Measurements from ENCODE around the gene SDK1. TPM values are rescaled to one million over a fixed set of nuclear protein-coding genes. Genes with fewer than 3 reads are reported as not detected.

Gene SDK1, protein sequence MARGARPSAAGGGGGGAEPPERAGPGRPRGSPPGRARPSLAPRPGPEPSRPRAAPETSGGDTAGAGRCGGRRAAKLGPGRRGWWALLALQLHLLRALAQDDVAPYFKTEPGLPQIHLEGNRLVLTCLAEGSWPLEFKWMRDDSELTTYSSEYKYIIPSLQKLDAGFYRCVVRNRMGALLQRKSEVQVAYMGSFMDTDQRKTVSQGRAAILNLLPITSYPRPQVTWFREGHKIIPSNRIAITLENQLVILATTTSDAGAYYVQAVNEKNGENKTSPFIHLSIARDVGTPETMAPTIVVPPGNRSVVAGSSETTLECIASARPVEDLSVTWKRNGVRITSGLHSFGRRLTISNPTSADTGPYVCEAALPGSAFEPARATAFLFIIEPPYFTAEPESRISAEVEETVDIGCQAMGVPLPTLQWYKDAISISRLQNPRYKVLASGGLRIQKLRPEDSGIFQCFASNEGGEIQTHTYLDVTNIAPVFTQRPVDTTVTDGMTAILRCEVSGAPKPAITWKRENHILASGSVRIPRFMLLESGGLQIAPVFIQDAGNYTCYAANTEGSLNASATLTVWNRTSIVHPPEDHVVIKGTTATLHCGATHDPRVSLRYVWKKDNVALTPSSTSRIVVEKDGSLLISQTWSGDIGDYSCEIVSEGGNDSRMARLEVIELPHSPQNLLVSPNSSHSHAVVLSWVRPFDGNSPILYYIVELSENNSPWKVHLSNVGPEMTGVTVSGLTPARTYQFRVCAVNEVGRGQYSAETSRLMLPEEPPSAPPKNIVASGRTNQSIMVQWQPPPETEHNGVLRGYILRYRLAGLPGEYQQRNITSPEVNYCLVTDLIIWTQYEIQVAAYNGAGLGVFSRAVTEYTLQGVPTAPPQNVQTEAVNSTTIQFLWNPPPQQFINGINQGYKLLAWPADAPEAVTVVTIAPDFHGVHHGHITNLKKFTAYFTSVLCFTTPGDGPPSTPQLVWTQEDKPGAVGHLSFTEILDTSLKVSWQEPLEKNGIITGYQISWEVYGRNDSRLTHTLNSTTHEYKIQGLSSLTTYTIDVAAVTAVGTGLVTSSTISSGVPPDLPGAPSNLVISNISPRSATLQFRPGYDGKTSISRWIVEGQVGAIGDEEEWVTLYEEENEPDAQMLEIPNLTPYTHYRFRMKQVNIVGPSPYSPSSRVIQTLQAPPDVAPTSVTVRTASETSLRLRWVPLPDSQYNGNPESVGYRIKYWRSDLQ (N-terminal part only)
- polyA plus RNA-seq: not detected

DNA sequence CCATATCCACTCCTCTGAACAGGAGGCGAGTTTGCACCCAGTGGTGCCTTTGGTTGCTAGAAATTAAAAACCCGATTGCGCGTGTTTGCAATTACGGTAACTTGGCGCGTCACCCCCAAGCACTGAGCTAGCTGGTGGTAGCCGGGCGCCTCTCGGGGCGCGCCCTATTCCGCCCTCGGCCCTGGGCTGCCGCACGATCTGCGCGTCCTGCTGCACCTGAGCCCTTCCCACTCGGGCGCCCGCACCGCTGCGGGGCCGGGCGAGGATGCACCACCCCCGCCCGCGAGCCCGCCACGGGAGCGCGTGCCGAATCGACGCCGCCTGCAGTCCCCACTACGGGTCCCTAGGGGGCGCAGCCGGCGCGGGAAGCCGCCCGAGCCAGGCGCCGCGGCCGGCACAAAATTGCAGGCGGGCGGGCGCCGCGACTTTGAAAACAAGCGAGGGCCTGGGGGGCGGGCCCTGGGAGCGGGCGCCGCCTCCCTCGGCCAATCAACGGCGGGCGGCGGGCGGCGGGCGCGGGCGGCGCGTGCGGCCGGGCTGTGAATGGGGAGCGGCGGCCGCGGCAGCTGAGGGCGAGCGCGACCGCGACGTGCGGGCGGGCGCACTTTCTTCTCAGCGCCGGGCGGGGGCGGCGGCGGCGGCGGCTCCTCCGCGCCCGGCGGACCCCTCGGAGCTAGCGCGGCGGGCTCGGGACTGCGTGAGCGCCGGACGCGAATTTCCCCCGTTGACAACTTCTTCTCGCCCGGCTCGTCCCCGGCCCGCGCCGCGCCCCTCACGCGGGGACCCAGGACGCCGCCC lies at the start of gene SDK1:
Gene SDK1 (plus strand): TSS at position 602 of the 798 bp plus-strand sequence. CDS start 335 bp downstream, outside the sequence.
- Mint-ChIP-seq H3K27me3 (peaks cover 21% of the 10 kb centered on the region), H3K27ac (peak within 1 kb of the TSS in 2 of 3 donors; percentile 85 to 86), H3K36me3 (peaks cover 1% of the 10 kb centered on the region), H3K4me3 (peak within 1 kb of the TSS; percentile 84 to 90 (median 86)), H3K4me1 (peaks cover 5 to 10% (median 8%) of the 10 kb centered on the region in 3 donors), H3K9me3 (peaks cover 0 to 2% (median 0%) of the 10 kb centered on the region in 3 donors)

DNA sequence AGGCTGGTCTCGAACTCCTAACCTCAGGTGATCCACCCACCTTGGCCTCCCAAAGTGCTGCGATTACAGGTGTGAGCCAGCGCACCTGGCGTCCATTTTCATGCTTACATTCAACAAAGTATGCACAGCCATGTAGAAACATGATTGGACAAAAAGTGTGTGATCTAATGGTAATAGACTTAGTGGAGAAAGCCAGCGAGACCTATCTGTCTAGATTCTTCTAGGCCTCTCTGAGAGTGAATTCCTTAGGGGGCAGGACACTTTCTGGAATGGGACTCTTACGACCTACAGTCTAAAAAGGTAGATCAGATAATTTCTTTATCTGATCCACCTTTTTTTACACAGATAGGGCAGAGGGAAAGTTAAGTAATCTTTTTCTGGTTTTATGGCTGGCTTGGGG lies 46.3 kb upstream of the SDK1 start:
- Mint-ChIP-seq H3K4me1 (no peaks in the 10 kb centered on the region), H3K27ac (no peak overlapping the region), H3K27me3 (peaks cover 3% of the 10 kb centered on the region), H3K4me3 (no peak overlapping the region), H3K36me3 (peaks cover 2% of the 10 kb centered on the region), H3K9me3 (peaks cover 0 to 6% (median 0%) of the 10 kb centered on the region in 3 donors)

DNA sequence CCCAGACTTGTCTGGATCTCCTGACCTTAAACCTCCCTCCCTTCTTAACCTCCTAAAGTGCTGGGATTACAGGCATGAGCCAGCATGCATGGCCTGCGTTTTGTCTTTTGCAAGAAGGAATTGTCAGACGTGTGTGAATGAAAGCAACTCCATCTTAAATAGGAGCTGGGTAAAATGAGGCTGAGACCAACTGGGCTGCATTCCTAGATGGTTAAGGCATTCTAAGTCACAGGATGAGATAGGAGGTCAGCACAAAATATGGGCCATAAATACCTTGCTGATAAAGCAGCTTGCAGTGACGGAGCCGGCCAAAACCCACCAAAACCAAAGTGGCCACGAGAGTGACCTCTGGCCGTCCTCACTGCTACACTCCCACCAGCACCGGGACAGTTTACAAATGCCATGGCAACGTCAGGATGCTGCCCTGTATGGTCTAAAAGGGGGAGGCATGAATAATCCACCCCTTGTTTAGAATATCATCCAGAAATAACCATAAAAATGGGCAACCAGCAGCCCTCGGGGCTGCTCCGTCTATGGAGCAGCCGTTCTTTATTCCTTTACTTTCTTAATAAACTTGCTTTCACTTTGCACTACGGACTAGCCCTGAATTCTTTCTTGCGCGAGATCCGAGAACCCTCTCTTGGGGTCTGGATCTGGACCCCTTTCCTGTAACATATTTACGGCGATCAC lies 41.2 kb upstream of the SDK1 start:
- peaks cover 2% of the 10 kb centered on the region for H3K27me3 Mint-ChIP-seq
- H3K36me3 Mint-ChIP-seq: no peaks in the 10 kb centered on the region
- peaks cover 0 to 5% (median 0%) of the 10 kb centered on the region in 3 donors for H3K9me3 Mint-ChIP-seq
- H3K4me1 Mint-ChIP-seq: peaks cover 0 to 2% (median 0%) of the 10 kb centered on the region in 3 donors
- peak overlapping the region in 1 of 4 donors; percentile 0 for H3K4me3 Mint-ChIP-seq
- no peak overlapping the region for H3K27ac Mint-ChIP-seq

DNA sequence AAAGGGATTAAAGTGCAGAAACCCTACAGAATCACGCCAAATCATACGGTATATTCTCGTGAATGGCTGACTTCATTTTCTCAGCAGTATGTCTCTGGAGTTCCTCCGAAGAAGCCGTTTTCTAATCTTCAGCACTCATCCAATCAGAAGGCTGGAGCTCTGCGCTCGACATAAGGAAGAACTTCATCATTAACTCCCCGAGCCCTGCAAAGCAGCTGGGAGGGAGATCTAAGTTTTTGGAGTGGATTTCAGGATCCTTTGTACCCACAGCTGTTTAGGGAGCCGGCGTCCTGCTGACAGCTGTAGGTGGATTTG lies 40.7 kb upstream of the SDK1 start:
- peaks cover 0 to 2% (median 0%) of the 10 kb centered on the region in 3 donors for H3K4me1 Mint-ChIP-seq
- H3K27me3 Mint-ChIP-seq: peaks cover 2% of the 10 kb centered on the region
- H3K4me3 Mint-ChIP-seq: peak overlapping the region in 1 of 4 donors; percentile 0
- no peak overlapping the region for H3K27ac Mint-ChIP-seq
- peaks cover 0 to 5% (median 0%) of the 10 kb centered on the region in 3 donors for H3K9me3 Mint-ChIP-seq
- no peaks in the 10 kb centered on the region for H3K36me3 Mint-ChIP-seq

DNA sequence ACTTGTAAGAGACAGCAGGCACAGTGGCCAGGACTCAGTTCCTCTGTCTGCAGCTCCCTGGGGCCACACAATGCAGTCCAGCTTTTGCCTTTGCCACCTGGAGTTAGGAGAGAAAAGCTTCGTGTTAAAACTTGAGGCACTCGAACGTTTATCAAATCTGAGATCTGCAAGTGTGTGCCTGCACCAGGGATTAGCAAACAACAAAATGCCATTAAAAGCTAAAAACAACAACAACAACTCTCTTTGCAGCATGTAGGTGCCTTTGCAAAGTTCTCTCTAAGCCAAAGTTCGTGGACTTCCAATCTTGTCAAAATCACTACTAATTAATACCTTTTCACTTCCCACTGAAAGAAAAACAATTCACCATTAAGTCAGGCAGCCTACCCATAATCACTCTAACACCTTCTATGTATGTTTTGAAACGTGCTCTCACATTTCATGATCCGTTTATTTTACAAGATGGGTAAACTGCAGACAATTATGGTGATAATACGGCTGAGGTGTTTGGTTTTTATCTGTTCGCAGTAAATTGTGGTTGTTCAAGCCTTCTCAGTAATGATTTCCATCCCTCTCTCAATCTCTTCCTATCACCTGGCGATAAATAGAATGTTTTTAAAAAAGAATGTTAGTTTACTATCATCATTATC lies 36.2 kb upstream of the SDK1 start:
- H3K27ac Mint-ChIP-seq: no peak overlapping the region
- H3K9me3 Mint-ChIP-seq: no peaks in the 10 kb centered on the region
- H3K27me3 Mint-ChIP-seq: peaks cover 7% of the 10 kb centered on the region
- peaks cover 0 to 2% (median 0%) of the 10 kb centered on the region in 3 donors for H3K4me1 Mint-ChIP-seq
- no peak overlapping the region for H3K4me3 Mint-ChIP-seq
- H3K36me3 Mint-ChIP-seq: no peaks in the 10 kb centered on the region

DNA sequence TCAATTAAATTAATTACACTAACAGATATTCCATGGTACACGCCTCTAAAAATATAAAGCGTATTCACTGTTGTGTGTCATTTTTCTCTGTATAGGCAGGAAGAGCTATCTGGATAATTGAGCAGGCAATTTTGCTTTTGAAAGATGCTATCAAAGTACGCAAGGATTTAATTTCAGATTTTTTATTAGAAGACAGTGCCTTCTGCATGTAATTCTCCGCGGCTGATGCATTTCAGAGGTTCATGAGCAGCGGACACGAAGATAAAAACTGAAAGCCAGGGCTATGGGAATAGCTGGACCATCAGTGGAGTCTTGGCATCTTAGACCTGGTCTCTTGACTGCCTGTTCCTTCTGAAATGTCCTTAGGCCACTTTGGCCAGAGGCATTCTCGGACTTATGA lies 35.7 kb upstream of the SDK1 start:
- H3K4me1 Mint-ChIP-seq: peaks cover 0 to 2% (median 0%) of the 10 kb centered on the region in 3 donors
- H3K27ac Mint-ChIP-seq: no peak overlapping the region
- no peaks in the 10 kb centered on the region for H3K36me3 Mint-ChIP-seq
- no peak overlapping the region for H3K4me3 Mint-ChIP-seq
- peaks cover 7% of the 10 kb centered on the region for H3K27me3 Mint-ChIP-seq
- no peaks in the 10 kb centered on the region for H3K9me3 Mint-ChIP-seq

DNA sequence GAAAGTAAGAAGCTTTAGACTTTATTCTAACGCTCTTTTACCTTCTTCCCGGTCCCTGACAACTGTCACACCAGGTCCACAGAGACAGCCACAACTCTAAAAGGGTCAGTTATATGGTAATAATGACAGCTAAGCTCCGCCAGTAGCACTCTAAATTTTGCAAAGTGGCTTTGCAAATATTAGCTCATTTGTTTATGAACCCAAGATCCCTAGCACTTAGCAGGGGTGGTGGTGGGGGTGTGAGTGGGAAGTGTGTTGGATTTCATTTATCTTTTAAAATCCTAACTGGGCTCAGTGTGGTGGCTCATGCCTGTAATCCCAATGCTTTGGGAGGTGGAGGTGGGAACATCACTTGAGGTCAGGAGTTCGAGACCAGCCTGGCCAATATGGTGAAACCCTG lies 34.8 kb upstream of the SDK1 start:
- Mint-ChIP-seq H3K9me3 (no peaks in the 10 kb centered on the region), H3K4me1 (peaks cover 0 to 2% (median 0%) of the 10 kb centered on the region in 3 donors), H3K27me3 (peaks cover 7% of the 10 kb centered on the region), H3K4me3 (no peak overlapping the region), H3K27ac (no peak overlapping the region), H3K36me3 (no peaks in the 10 kb centered on the region)

DNA sequence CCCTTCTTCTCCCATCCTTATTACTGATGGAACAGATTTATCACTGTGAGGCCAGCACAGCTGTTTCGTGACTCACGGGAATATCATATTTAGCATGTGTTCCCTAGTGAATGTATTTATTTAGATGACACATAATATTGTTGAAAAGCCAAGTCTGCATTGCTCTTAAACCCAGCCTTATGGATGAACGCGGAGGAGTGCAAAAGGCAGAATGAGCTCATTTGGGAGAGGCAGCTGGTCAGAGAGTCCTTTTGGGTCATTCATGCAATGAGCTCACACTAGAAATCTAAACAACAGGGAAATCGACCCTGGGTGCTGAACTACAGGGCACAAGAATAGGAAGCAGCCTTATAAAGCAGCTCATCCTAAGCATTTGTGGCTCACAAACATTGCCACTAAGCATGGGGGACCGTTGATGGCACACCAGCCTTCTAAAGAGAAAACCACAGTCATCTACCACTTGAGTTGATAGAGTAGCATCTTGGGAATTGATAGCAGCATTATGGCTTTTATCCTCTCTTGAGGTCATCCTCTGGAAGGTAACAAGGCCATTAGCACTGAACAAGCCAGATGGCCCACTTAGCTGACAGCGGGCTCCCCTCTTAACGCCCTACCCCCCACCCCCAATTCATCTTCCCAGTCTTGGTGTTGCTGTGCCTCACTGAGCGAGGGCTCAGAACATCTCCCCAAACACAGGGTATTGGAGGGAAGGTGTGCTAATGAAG lies 32.9 kb upstream of the SDK1 start:
- Mint-ChIP-seq H3K36me3 (no peaks in the 10 kb centered on the region), H3K27me3 (peaks cover 7% of the 10 kb centered on the region), H3K4me3 (no peak overlapping the region), H3K9me3 (no peaks in the 10 kb centered on the region), H3K27ac (no peak overlapping the region), H3K4me1 (peaks cover 0 to 2% (median 0%) of the 10 kb centered on the region in 3 donors)

DNA sequence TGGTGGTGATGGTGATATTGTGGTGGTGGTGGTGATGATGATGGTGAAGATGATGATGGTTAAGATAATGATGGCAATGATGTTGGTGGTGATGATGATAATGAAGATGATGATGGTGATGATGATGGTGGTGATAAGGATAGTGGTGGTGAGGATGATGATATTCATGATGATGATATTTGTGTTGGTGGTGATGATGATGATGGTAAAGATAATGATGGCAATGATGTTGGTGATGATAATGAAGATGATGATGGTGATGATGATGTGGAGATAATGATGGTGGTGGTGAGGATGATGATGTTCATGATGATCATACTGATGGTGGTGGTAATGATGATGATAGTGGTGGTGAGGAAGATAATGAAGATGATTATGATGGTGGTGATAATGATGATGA lies 30.7 kb upstream of the SDK1 start:
- H3K4me1 Mint-ChIP-seq: no peaks in the 10 kb centered on the region
- H3K27me3 Mint-ChIP-seq: peaks cover 7% of the 10 kb centered on the region
- H3K4me3 Mint-ChIP-seq: no peak overlapping the region
- no peak overlapping the region for H3K27ac Mint-ChIP-seq
- H3K36me3 Mint-ChIP-seq: no peaks in the 10 kb centered on the region
- H3K9me3 Mint-ChIP-seq: peaks cover 0 to 1% (median under 1%) of the 10 kb centered on the region in 3 donors

DNA sequence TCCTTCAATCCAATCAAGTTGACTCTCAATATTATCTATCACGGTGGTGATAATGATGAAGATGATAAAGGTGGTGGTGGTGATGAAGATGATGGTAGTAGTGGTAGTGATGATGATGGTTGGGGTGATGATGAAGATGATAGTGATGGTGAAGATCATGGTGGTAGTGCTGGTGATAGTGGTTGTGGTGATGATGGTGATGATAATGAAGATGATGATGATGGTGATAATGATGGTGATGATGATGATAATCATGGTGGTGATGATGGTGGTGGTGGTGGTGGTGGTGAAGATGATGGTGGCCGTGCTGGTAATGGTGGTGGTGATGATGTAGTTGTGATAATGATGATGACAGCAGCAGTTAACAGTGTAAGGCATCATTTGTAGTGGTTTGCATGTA lies 29.8 kb upstream of the SDK1 start:
- Mint-ChIP-seq H3K36me3 (no peaks in the 10 kb centered on the region), H3K27ac (no peak overlapping the region), H3K27me3 (peaks cover 4% of the 10 kb centered on the region), H3K4me3 (no peak overlapping the region), H3K4me1 (no peaks in the 10 kb centered on the region), H3K9me3 (peaks cover 0 to 4% (median 1%) of the 10 kb centered on the region in 3 donors)

DNA sequence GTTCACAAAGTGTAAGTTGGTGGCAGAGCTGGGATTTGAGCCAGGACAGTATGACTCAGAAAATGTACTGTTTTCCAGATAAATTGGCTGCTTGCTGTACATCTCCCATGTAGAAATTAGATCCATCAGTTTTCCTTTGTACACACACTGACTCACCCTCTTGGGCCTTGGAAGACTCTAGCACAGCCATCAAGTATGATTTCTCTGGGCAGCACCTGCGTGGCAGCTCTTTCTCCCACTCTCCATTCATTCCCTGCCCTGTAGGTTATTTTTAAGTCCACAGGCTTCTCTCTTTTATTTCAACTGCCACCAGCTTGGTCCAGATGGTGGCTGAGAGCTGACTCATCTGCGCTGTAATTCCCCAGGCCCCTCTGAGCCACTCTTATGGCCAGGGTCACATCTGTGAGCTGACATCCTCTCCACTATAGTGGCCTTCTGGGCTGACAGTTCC lies 28.3 kb upstream of the SDK1 start:
- no peak overlapping the region for H3K27ac Mint-ChIP-seq
- H3K9me3 Mint-ChIP-seq: peaks cover under 1 to 8% (median 5%) of the 10 kb centered on the region in 3 donors
- peaks cover 2% of the 10 kb centered on the region for H3K27me3 Mint-ChIP-seq
- H3K4me3 Mint-ChIP-seq: no peak overlapping the region
- no peaks in the 10 kb centered on the region for H3K36me3 Mint-ChIP-seq
- no peaks in the 10 kb centered on the region for H3K4me1 Mint-ChIP-seq

DNA sequence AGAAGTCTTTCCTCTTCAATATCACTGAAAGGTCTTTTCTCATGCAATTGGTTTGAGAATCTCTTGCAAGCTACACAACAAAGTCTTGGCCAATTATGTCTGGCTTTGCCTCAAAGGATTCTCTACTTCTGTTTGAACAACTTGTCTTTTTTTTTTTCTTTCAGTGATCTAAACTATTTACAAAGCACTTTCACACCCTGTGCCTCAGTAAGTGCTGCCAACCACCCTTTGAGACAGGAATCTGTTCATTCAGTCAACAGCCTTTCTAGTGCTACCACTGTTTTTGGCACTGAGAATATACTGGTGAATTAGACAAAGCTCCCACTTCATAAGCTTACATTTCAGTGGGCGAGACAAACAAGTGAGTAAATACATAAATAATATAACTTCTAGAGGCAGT lies 26.9 kb upstream of the SDK1 start:
- no peaks in the 10 kb centered on the region for H3K36me3 Mint-ChIP-seq
- peaks cover 9% of the 10 kb centered on the region for H3K27me3 Mint-ChIP-seq
- H3K9me3 Mint-ChIP-seq: peaks cover 4 to 9% (median 7%) of the 10 kb centered on the region in 3 donors
- no peak overlapping the region for H3K4me3 Mint-ChIP-seq
- H3K4me1 Mint-ChIP-seq: no peaks in the 10 kb centered on the region
- H3K27ac Mint-ChIP-seq: no peak overlapping the region
